IMR-90 (cell line): ENCODE measurements around the gene PPP1R15A. TPM values are rescaled to one million over a fixed set of nuclear protein-coding genes. Genes with fewer than 3 reads are reported as not detected.

Experiments used
- ATAC-seq: fragments of 200-7000 bp; cut with Tn5 transposase; 2 replicates; pipeline ENCODE4 v1.9.1; 2020; ENCODE audit warnings: low read depth, mild to moderate bottlenecking, moderate library complexity
- BruUV-seq: library from RNA; stranded (reverse); fragments of 400-500 nt; replicated peaks from 2 replicates; lab custom pipeline; 2021; lab: Mats Ljungman, UMichigan
- CTCF ChIA-PET: fragments of 300-600 bp; formaldehyde crosslinking; extraction: SDS; loops from one replicate; lab custom pipeline; 2021; ENCODE audit warnings: antibody characterized with exemption; lab: Yijun Ruan, JAX
- POLR2A ChIA-PET: fragments of 300-600 bp; sonication (Branson Sonifier 250); formaldehyde crosslinking; loops from one replicate; lab custom pipeline; 2022; ENCODE audit warnings: antibody characterized with exemption; ENCODE audit not compliant: unreplicated experiment; lab: Charles Lee
- DNase-seq: peaks from one replicate; pipeline ENCODE4 v3.0.0; 2013
- H2AFZ ChIP-seq: replicated peaks from 2 replicates; pipeline ENCODE3; 2013; ENCODE audit warnings: low read length, mild to moderate bottlenecking; ENCODE audit not compliant: poor library complexity
- H2AK5ac ChIP-seq: 2 replicates; pipeline ENCODE4 v1.6.1; 2013; ENCODE audit warnings: low read depth, low read length, inconsistent platforms
- H2AK9ac ChIP-seq: replicated peaks from 2 replicates; pipeline ENCODE3; 2013; ENCODE audit warnings: mild to moderate bottlenecking, low read depth, low read length, moderate library complexity; ENCODE audit not compliant: poor library complexity
- H2BK120ac ChIP-seq: 2 replicates; pipeline ENCODE4 v1.6.1; 2013; ENCODE audit warnings: low read depth, low read length, inconsistent platforms
- H2BK15ac ChIP-seq: 3 replicates; pipeline ENCODE4 v1.6.1; 2013; ENCODE audit warnings: low read depth, low read length, inconsistent platforms
- H2BK20ac ChIP-seq: 2 replicates; pipeline ENCODE4 v1.6.1; 2013; ENCODE audit warnings: low read depth, mild to moderate bottlenecking, inconsistent platforms, low read length, moderate library complexity
- H2BK5ac ChIP-seq: 2 replicates; pipeline ENCODE4 v1.6.1; 2013; ENCODE audit warnings: mild to moderate bottlenecking, low read depth, low read length, inconsistent platforms; ENCODE audit not compliant: poor library complexity, severe bottlenecking
- H3K14ac ChIP-seq: replicated peaks from 2 replicates; pipeline ENCODE4 v1.6.1; 2013; ENCODE audit warnings: low read depth, low read length, inconsistent platforms
- H3K18ac ChIP-seq: 2 replicates; pipeline ENCODE4 v1.6.1; 2013; ENCODE audit warnings: low read depth, low read length, control low read depth
- H3K23ac ChIP-seq: 2 replicates; pipeline ENCODE4 v1.6.1; 2013; ENCODE audit warnings: low read depth, low read length, inconsistent platforms
- H3K27ac ChIP-seq: 2 replicates; pipeline ENCODE4 v1.5.1; 2013; ENCODE audit warnings: mild to moderate bottlenecking, control low read depth, low read length; ENCODE audit not compliant: insufficient read depth
- H3K27me3 ChIP-seq: 2 replicates; pipeline ENCODE4 v1.6.1; 2013; ENCODE audit warnings: low read length; ENCODE audit not compliant: control insufficient read depth, insufficient read depth
- H3K36me3 ChIP-seq: 2 replicates; pipeline ENCODE4 v1.6.1; 2013; ENCODE audit warnings: low read length, mixed read lengths; ENCODE audit not compliant: control insufficient read depth, insufficient read depth
- H3K4ac ChIP-seq: 2 replicates; pipeline ENCODE4 v1.6.1; 2013; ENCODE audit warnings: low read depth, low read length, inconsistent platforms
- H3K4me1 ChIP-seq: 2 replicates; pipeline ENCODE4 v1.6.1; 2013; ENCODE audit warnings: low read length, mixed read lengths; ENCODE audit not compliant: control insufficient read depth, insufficient read depth
- H3K4me2 ChIP-seq: 2 replicates; pipeline ENCODE4 v1.6.1; 2013; ENCODE audit warnings: low read depth, mild to moderate bottlenecking, control low read depth, low read length, moderate library complexity
- H3K4me3 ChIP-seq: 2 replicates; pipeline ENCODE4 v1.5.1; 2013; ENCODE audit warnings: low read depth, mild to moderate bottlenecking, control low read depth, low read length, moderate library complexity; ENCODE audit not compliant: insufficient read depth
- H3K56ac ChIP-seq: 2 replicates; pipeline ENCODE4 v1.6.1; 2013; ENCODE audit warnings: low read length, inconsistent platforms; ENCODE audit not compliant: insufficient read depth; ENCODE audit errors: extremely low read depth
- H3K79me1 ChIP-seq, 2 experiments: 2 replicates each; pipeline ENCODE4 v1.6.1; 2013; ENCODE audit warnings: low read length in 2 of 2, inconsistent platforms in 1 of 2, low read depth in 1 of 2
- H3K9ac ChIP-seq: 2 replicates; pipeline ENCODE4 v1.6.1; 2013; ENCODE audit warnings: low read depth, low read length, control low read depth
- H3K9me1 ChIP-seq: 2 replicates; pipeline ENCODE4 v1.6.1; 2013; ENCODE audit warnings: low read length, inconsistent platforms; ENCODE audit not compliant: insufficient read depth
- H3K9me3 ChIP-seq: 2 replicates; pipeline ENCODE4 v1.6.1; 2013; ENCODE audit warnings: low read length; ENCODE audit not compliant: control insufficient read depth, insufficient read depth
- H4K20me1 ChIP-seq: 2 replicates; pipeline ENCODE4 v1.6.1; 2013; ENCODE audit warnings: low read length, inconsistent platforms; ENCODE audit not compliant: insufficient read depth
- H4K5ac ChIP-seq: 2 replicates; pipeline ENCODE4 v1.6.1; 2013; ENCODE audit warnings: mild to moderate bottlenecking, low read depth, low read length, control low read depth
- H4K8ac ChIP-seq, 2 experiments: 2 replicates each; pipeline ENCODE4 v1.6.1; 2013; ENCODE audit warnings: low read depth in 2 of 2, low read length in 2 of 2, control low read depth in 1 of 2, inconsistent platforms in 1 of 2
- H4K91ac ChIP-seq: 2 replicates; pipeline ENCODE4 v1.6.1; 2013; ENCODE audit warnings: low read depth, low read length, inconsistent platforms; ENCODE audit not compliant: insufficient read depth
- BHLHE40 ChIP-seq: fragments of 150-350 bp; IDR thresholded peaks from 2 replicates; pipeline ENCODE4 v1.6.1; 2016; ENCODE audit warnings: mild to moderate bottlenecking, low read depth, low read length
- CEBPB ChIP-seq: IDR thresholded peaks from 2 replicates; pipeline ENCODE4 v1.6.1; 2012; ENCODE audit warnings: low read depth, low read length, improper control_type of control experiment
- CHD1 ChIP-seq: IDR thresholded peaks from 2 replicates; pipeline ENCODE4 v1.6.1; 2012; ENCODE audit warnings: low read depth, low read length, improper control_type of control experiment
- CTCF ChIP-seq: conservative IDR thresholded peaks from 2 replicates; pipeline ENCODE4 v1.5.1; 2012; ENCODE audit warnings: mild to moderate bottlenecking, low read depth, low read length, improper control_type of control experiment
- ELK1 ChIP-seq: fragments of 150-350 bp; IDR thresholded peaks from 2 replicates; pipeline ENCODE4 v1.6.1; 2016; ENCODE audit warnings: low read depth, mild to moderate bottlenecking, low read length, moderate library complexity, borderline replicate concordance
- FOS ChIP-seq: fragments of 150-350 bp; IDR thresholded peaks from 2 replicates; pipeline ENCODE4 v1.6.1; 2016; ENCODE audit warnings: low read depth, low read length
- MAFK ChIP-seq: IDR thresholded peaks from 2 replicates; pipeline ENCODE4 v1.6.1; 2012; ENCODE audit warnings: low read depth, low read length, improper control_type of control experiment
- MAZ ChIP-seq: IDR thresholded peaks from 2 replicates; pipeline ENCODE4 v1.6.1; 2012; ENCODE audit warnings: low read depth, mild to moderate bottlenecking, low read length, improper control_type of control experiment, moderate library complexity, borderline replicate concordance
- MXI1 ChIP-seq: IDR thresholded peaks from 2 replicates; pipeline ENCODE4 v1.6.1; 2012; ENCODE audit warnings: low read depth, mild to moderate bottlenecking, low read length, moderate library complexity, borderline replicate concordance
- NFE2L2 ChIP-seq: fragments of 150-350 bp; IDR thresholded peaks from 2 replicates; pipeline ENCODE4 v1.6.1; 2016; ENCODE audit warnings: low read depth, mild to moderate bottlenecking, low read length
- POLR2A ChIP-seq: IDR thresholded peaks from 2 replicates; pipeline ENCODE4 v1.6.1; 2012; ENCODE audit warnings: mild to moderate bottlenecking, low read depth, low read length
- RAD21 ChIP-seq: IDR thresholded peaks from 2 replicates; pipeline ENCODE4 v1.6.1; 2012; ENCODE audit warnings: low read length, improper control_type of control experiment
- RCOR1 ChIP-seq: IDR thresholded peaks from 2 replicates; pipeline ENCODE4 v1.6.1; 2012; ENCODE audit warnings: mild to moderate bottlenecking, low read length, improper control_type of control experiment; ENCODE audit not compliant: insufficient replicate concordance
- RFX5 ChIP-seq: IDR thresholded peaks from 2 replicates; pipeline ENCODE4 v1.8.0; 2012; ENCODE audit warnings: low read depth, mild to moderate bottlenecking, low read length, moderate library complexity
- SMC3 ChIP-seq: fragments of 150-350 bp; IDR thresholded peaks from 2 replicates; pipeline ENCODE4 v1.6.1; 2016; ENCODE audit warnings: low read depth, mild to moderate bottlenecking, antibody characterized with exemption, low read length, moderate library complexity
- WGBS, 2 experiments: methylation state at CpG; one replicate each; pipeline versions ENCODE4 v1.1.5 to v1.1.7; 2013; ENCODE audit warnings: missing lambda C conversion rate in 2 of 2; ENCODE audit not compliant: insufficient read length in 1 of 2; ENCODE audit errors: extremely low coverage in 2 of 2; 5-methylcytosine and 5-hydroxymethylcytosine counted together
- dilution Hi-C: fragments of 300-500 bp; cut with HindIII; formaldehyde crosslinking; loops from one replicate; pipeline ENCODE4 v1.14.3; 2018; ENCODE audit warnings: low sequenced_read_pairs; ENCODE audit not compliant: unreplicated experiment
- in situ Hi-C: fragments of 300-500 bp; cut with MboI; formaldehyde crosslinking; loops from 3 replicates; pipeline ENCODE4 v1.14.3; 2019; ENCODE audit warnings: low sequenced_read_pairs, inconsistent platforms, mixed read lengths
- intact Hi-C: fragments of 100-400 bp; cut with micrococcal nuclease; formaldehyde crosslinking; loops from 2 replicates; pipeline ENCODE4 v1.10.0; 2022
- polyA plus RNA-seq, 3 experiments: library from polyadenylated mRNA; depleted of rRNA; stranded (reverse); fragments of >200 nt; gene quantifications; 2 replicates each; pipeline ENCODE4 v1.2.3, GENCODE V29; 2012; ENCODE audit warnings: low replicate concordance in 1 of 3
- total RNA-seq: library from RNA; depleted of rRNA; stranded (reverse); fragments of >200 nt; gene quantifications from 2 replicates; pipeline ENCODE4 v1.2.3, GENCODE V29; 2012

PPP1R15A gene
- total and polyA plus RNA-seq, 2 of the 4 experiments (the other 2 are of a cell fraction): 26.7 to 87.7 TPM

GRCh38 chr19:48877855-48878195, 5.6 kb downstream of the PPP1R15A start:
- TF ChIP-seq CHD1 (no peak), CTCF (no peak), POLR2A (no peak; the same call in 1 of the 2 replicates), RCOR1 (no peak), RFX5 (no peak), MAFK (no peak), NFE2L2 (no peak), MAZ (no peak), CEBPB (no peak), ELK1 (no peak), RAD21 (no peak), MXI1 (no peak), BHLHE40 (no peak), SMC3 (no peak), FOS (no peak)
- H3K36me3 ChIP-seq: peaks cover 40% of the 10 kb centered on the region
- no peak overlapping the region for H2AK5ac ChIP-seq
- H4K8ac ChIP-seq: no peak overlapping the region
- H2BK5ac ChIP-seq: no peak overlapping the region
- no CpG with 5 or more reads among the region's 6 CpGs for WGBS, 2 experiments
- no peak overlapping the region for H3K4me3 ChIP-seq
- no peak overlapping the region for H3K14ac ChIP-seq
- dilution Hi-C loops: no loop called here
- H3K9me1 ChIP-seq: 0 out of 2 replicates have a peak, but pooled peaks cover 3% of the 10 kb centered on the region
- intact Hi-C loops: no loop called here
- peak overlapping the region; percentile 6 for H2AFZ ChIP-seq
- H2BK20ac ChIP-seq: no peak overlapping the region
- H3K9ac ChIP-seq: no peak overlapping the region
- no peaks in the 10 kb centered on the region for H3K27me3 ChIP-seq
- ChIA-PET CTCF (no interaction called here), POLR2A (no interaction called here)
- H3K56ac ChIP-seq: no peak overlapping the region
- H4K20me1 ChIP-seq: peaks cover 63% of the 10 kb centered on the region
- no peak overlapping the region for H4K5ac ChIP-seq
- ATAC-seq: no peak
- H3K27ac ChIP-seq: no peak overlapping the region
- H2BK120ac ChIP-seq: no peak overlapping the region
- in situ Hi-C loops: no loop called here
- no peak overlapping the region for H3K4ac ChIP-seq
- peaks cover 6% of the 10 kb centered on the region; the same call in 1 of the 2 replicates for H3K4me1 ChIP-seq
- no peak overlapping the region for H3K4me2 ChIP-seq
- no peak overlapping the region for H3K18ac ChIP-seq
- H2BK15ac ChIP-seq: no peak overlapping the region
- no peak overlapping the region for H4K91ac ChIP-seq
- peaks cover 4% of the 10 kb centered on the region; the same call in 1 of the 2 replicates for H3K9me3 ChIP-seq
- no peak for DNase-seq
- H3K79me1 ChIP-seq: peaks cover 0 to 48% of the 10 kb centered on the region in 2 experiments; a peak in 3 of 4 replicates
- H3K23ac ChIP-seq: no peak overlapping the region
- no peak overlapping the region for H2AK9ac ChIP-seq
- BruUV-seq: no TSS peak
